H1 (cell line): ENCODE results near the gene PEX14. TPM values are rescaled to one million over a fixed set of nuclear protein-coding genes. Genes with fewer than 3 reads are reported as not detected.

ENCODE experiments used
- CTCF ChIA-PET: fragments of 300-600 bp; sonication (Branson Sonifier 250); formaldehyde crosslinking; loops from one replicate; lab custom pipeline; 2021; ENCODE audit not compliant: partially characterized antibody; lab: Charles Lee
- POLR2A ChIA-PET: fragments of 300-600 bp; sonication (Branson Sonifier 250); formaldehyde crosslinking; loops from one replicate; lab custom pipeline; 2021; ENCODE audit warnings: inconsistent platforms; ENCODE audit not compliant: partially characterized antibody; lab: Charles Lee
- DNase-seq, 2 experiments: peaks; one replicate each; pipeline versions ENCODE4 v3.0.0 to v3.0.0-alpha.2; 2010 to 2022; ENCODE audit warnings: low spot score in 2 of 2, low read depth in 1 of 2, mixed read lengths in 1 of 2
- FAIRE-seq: peaks from 2 replicates; lab custom pipeline; 2011; peaks lifted over from hg19 to GRCh38; lab: Jason Lieb, UNC
- H2AFZ ChIP-seq: 2 replicates; pipeline ENCODE4 v1.8.1; 2012; ENCODE audit warnings: low read length, inconsistent platforms
- H2AK5ac ChIP-seq: 2 replicates; pipeline ENCODE4 v1.6.1; 2013; ENCODE audit warnings: low read depth, low read length
- H2BK120ac ChIP-seq: replicated peaks from 2 replicates; pipeline ENCODE3; 2013; ENCODE audit warnings: low read depth, low read length, inconsistent platforms
- H2BK12ac ChIP-seq: 2 replicates; pipeline ENCODE4 v1.6.1; 2013; ENCODE audit warnings: low read depth, low read length
- H2BK15ac ChIP-seq: 2 replicates; pipeline ENCODE4 v1.6.1; 2013; ENCODE audit warnings: low read length
- H2BK20ac ChIP-seq: 2 replicates; pipeline ENCODE4 v1.6.1; 2013; ENCODE audit warnings: low read length
- H2BK5ac ChIP-seq: 2 replicates; pipeline ENCODE4 v1.6.1; 2013; ENCODE audit warnings: low read depth, low read length
- H3K14ac ChIP-seq: 2 replicates; pipeline ENCODE4 v1.6.1; 2013; ENCODE audit warnings: inconsistent platforms; ENCODE audit not compliant: insufficient read length
- H3K18ac ChIP-seq: 2 replicates; pipeline ENCODE4 v1.6.1; 2013; ENCODE audit warnings: low read length; ENCODE audit errors: extremely low read depth
- H3K23ac ChIP-seq: 2 replicates; pipeline ENCODE4 v1.6.1; 2013; ENCODE audit warnings: inconsistent platforms; ENCODE audit not compliant: insufficient read length
- H3K23me2 ChIP-seq: 2 replicates; pipeline ENCODE4 v1.6.1; 2013; ENCODE audit warnings: low read depth, low read length
- H3K27ac ChIP-seq: 2 replicates; pipeline ENCODE4 v1.6.1; 2011; ENCODE audit warnings: low read depth, low read length, inconsistent platforms
- H3K27me3 ChIP-seq, 4 experiments: replicated peaks in 1 of 4; 1 replicate in 1 of 4; 2 replicates in 3 of 4; pipeline versions ENCODE4 v1.6.1 to v1.8.1; 2011 to 2013; ENCODE audit warnings: low read length in 3 of 4, mild to moderate bottlenecking in 3 of 4, inconsistent platforms in 2 of 4, mixed read lengths in 2 of 4, moderate library complexity in 1 of 4; ENCODE audit not compliant: control insufficient read depth in 3 of 4, insufficient read depth in 3 of 4; ENCODE audit errors: extremely low read depth in 1 of 4
- H3K36me3 ChIP-seq, 4 experiments: 2 replicates each; pipeline versions ENCODE4 v1.6.1 to v1.8.1; 2011 to 2013; ENCODE audit warnings: mild to moderate bottlenecking in 4 of 4, low read length in 3 of 4, moderate library complexity in 2 of 4, control low read depth in 1 of 4, inconsistent platforms in 1 of 4; ENCODE audit not compliant: insufficient read depth in 4 of 4, control insufficient read depth in 2 of 4
- H3K4ac ChIP-seq: replicated peaks from 2 replicates; pipeline ENCODE3; 2013; ENCODE audit warnings: low read length, low read depth, mixed read lengths, inconsistent platforms; ENCODE audit not compliant: insufficient read length
- H3K4me1 ChIP-seq, 4 experiments: replicated peaks in 1 of 4; 1 replicate in 1 of 4; 2 replicates in 3 of 4; pipeline versions ENCODE4 v1.6.1 to v1.8.1; 2011 to 2013; ENCODE audit warnings: low read length in 3 of 4, inconsistent platforms in 2 of 4, mixed read lengths in 1 of 4; ENCODE audit not compliant: insufficient read depth in 4 of 4, control insufficient read depth in 3 of 4
- H3K4me2 ChIP-seq, 2 experiments: 2 replicates each; pipeline versions ENCODE4 v1.6.1 to v1.8.1; 2011 to 2013; ENCODE audit warnings: low read depth in 2 of 2, low read length in 2 of 2, control low read depth in 1 of 2, inconsistent platforms in 1 of 2, mild to moderate bottlenecking in 1 of 2; ENCODE audit not compliant: insufficient read depth in 1 of 2
- H3K4me3 ChIP-seq, 4 experiments: fragments of 200-600, 300-600 bp in 1 of 4; sonication (generic), shearing (Covaris generic), sonication (Bioruptor Twin) in 1 of 4; 2 replicates each; pipeline versions ENCODE4 v1.5.1 to v1.8.1; 2011 to 2016; ENCODE audit warnings: low read length in 4 of 4, low read depth in 3 of 4, control low read depth in 2 of 4, inconsistent platforms in 2 of 4, mild to moderate bottlenecking in 2 of 4, mixed read lengths in 1 of 4, moderate library complexity in 1 of 4; ENCODE audit not compliant: insufficient read depth in 2 of 4; ENCODE audit errors: extremely low read depth in 1 of 4
- H3K56ac ChIP-seq: replicated peaks from 2 replicates; pipeline ENCODE3; 2013; ENCODE audit warnings: low read depth, mild to moderate bottlenecking, mixed read lengths, low read length, inconsistent platforms; ENCODE audit not compliant: insufficient read length
- H3K79me1 ChIP-seq: 2 replicates; pipeline ENCODE4 v1.6.1; 2013; ENCODE audit warnings: low read depth, low read length, control low read depth
- H3K79me2 ChIP-seq, 2 experiments: 2 replicates each; pipeline versions ENCODE4 v1.6.1 to v1.8.1; 2012 to 2013; ENCODE audit warnings: low read length in 2 of 2, mild to moderate bottlenecking in 2 of 2, inconsistent platforms in 1 of 2; ENCODE audit not compliant: insufficient read depth in 2 of 2, control insufficient read depth in 1 of 2
- H3K9ac ChIP-seq, 4 experiments: replicated peaks in 1 of 4; 1 replicate in 1 of 4; 2 replicates in 3 of 4; pipeline versions ENCODE4 v1.6.1 to v1.8.1; 2011 to 2013; ENCODE audit warnings: low read depth in 3 of 4, low read length in 3 of 4, control low read depth in 2 of 4, mild to moderate bottlenecking in 2 of 4, moderate library complexity in 2 of 4, inconsistent platforms in 1 of 4; ENCODE audit errors: extremely low read depth in 1 of 4
- H3K9me3 ChIP-seq, 2 experiments: 2 replicates each; pipeline versions ENCODE4 v1.6.1 to v1.8.1; 2012 to 2013; ENCODE audit warnings: mild to moderate bottlenecking in 2 of 2, moderate library complexity in 2 of 2, control low read depth in 1 of 2, inconsistent platforms in 1 of 2, low read depth in 1 of 2, low read length in 1 of 2, mixed read lengths in 1 of 2; ENCODE audit not compliant: insufficient read depth in 2 of 2
- H4K20me1 ChIP-seq, 2 experiments: replicated peaks in 1 of 2; 2 replicates each; pipeline versions ENCODE3 to v1.8.1; 2011 to 2013; ENCODE audit warnings: inconsistent platforms in 2 of 2, low read length in 2 of 2, mild to moderate bottlenecking in 1 of 2; ENCODE audit not compliant: insufficient read depth in 2 of 2, control insufficient read depth in 1 of 2
- H4K5ac ChIP-seq: 2 replicates; pipeline ENCODE4 v1.6.1; 2013; ENCODE audit warnings: low read length, low read depth, mixed read lengths, inconsistent platforms; ENCODE audit not compliant: insufficient read length
- H4K8ac ChIP-seq: 2 replicates; pipeline ENCODE4 v1.8.0; 2013; ENCODE audit warnings: mild to moderate bottlenecking, moderate library complexity, low read length, inconsistent platforms; ENCODE audit not compliant: insufficient read depth; ENCODE audit errors: extremely low read depth
- H4K91ac ChIP-seq: replicated peaks from 2 replicates; pipeline ENCODE3; 2013; ENCODE audit warnings: low read length, mixed read lengths, inconsistent platforms; ENCODE audit not compliant: insufficient read length
- EGR1 ChIP-seq: IDR thresholded peaks from 2 replicates; pipeline ENCODE4 v1.6.1; 2011; ENCODE audit warnings: low read depth, low read length, borderline replicate concordance
- FOSL1 ChIP-seq: IDR thresholded peaks from 2 replicates; pipeline ENCODE4 v1.6.1; 2011; ENCODE audit warnings: mild to moderate bottlenecking, low read depth, low read length, moderate library complexity; ENCODE audit not compliant: insufficient read depth
- NANOG ChIP-seq: IDR thresholded peaks from 2 replicates; pipeline ENCODE4 v1.6.1; 2011; ENCODE audit warnings: low read length, low read depth, mild to moderate bottlenecking, inconsistent platforms; ENCODE audit not compliant: insufficient read depth, poor library complexity, severe bottlenecking
- NRF1 ChIP-seq: IDR thresholded peaks from 2 replicates; pipeline ENCODE4 v1.6.1; 2011; ENCODE audit warnings: mild to moderate bottlenecking, low read depth, low read length, improper control_type of control experiment
- PHF8 ChIP-seq: fragments of 200-600 bp; sonication (generic); conservative IDR thresholded peaks from 2 replicates; pipeline ENCODE4 v1.7.1; 2012; ENCODE audit warnings: low read depth, mild to moderate bottlenecking, inconsistent platforms, low read length, moderate library complexity
- WGBS, 2 experiments: shearing (Covaris generic) in 1 of 2; methylation state at CpG; one replicate each; pipeline versions ENCODE4 v1.1.6 to v1.1.7; 2013 to 2015; ENCODE audit warnings: low lambda C conversion rate in 2 of 2, mixed read lengths in 2 of 2, inconsistent platforms in 1 of 2, low coverage in 1 of 2, missing lambda C conversion rate in 1 of 2; ENCODE audit not compliant: insufficient replicate concordance in 2 of 2, insufficient coverage in 1 of 2, insufficient read length in 1 of 2; ENCODE audit errors: extremely low coverage in 1 of 2, missing lambda C conversion rate in 1 of 2; 5-methylcytosine and 5-hydroxymethylcytosine counted together
- polyA plus RNA-seq, 7 experiments: library from polyadenylated mRNA; depleted of rRNA in 3 of 7; stranded (reverse) in 5 of 7; unstranded in 2 of 7; fragments of >200 nt in 5 of 7; fragments of 200-250 nt in 2 of 7; gene quantifications; 1 replicate in 5 of 7; 2 replicates in 1 of 7; 4 replicates in 1 of 7; pipeline versions ENCODE4 v1.2.1 to v1.2.3, GENCODE V29; 2011 to 2013; ENCODE audit warnings: missing spikeins in 2 of 7, mixed read lengths in 2 of 7
- total RNA-seq: library from RNA; stranded (reverse); fragmentation: NEBNext Ultra II Directional; extraction: Animal tissue kit (Norgen Biotek cat#: 25700); gene quantifications from 2 replicates; pipeline ENCODE4 v1.2.1, GENCODE V29; 2021

The PEX14 gene
- total and polyA plus RNA-seq, 2 of the 8 experiments (the other 6 are each of a cell fraction or from before 2014, with no cell fraction given), result 13.0 to 19.8 TPM

DNA sequence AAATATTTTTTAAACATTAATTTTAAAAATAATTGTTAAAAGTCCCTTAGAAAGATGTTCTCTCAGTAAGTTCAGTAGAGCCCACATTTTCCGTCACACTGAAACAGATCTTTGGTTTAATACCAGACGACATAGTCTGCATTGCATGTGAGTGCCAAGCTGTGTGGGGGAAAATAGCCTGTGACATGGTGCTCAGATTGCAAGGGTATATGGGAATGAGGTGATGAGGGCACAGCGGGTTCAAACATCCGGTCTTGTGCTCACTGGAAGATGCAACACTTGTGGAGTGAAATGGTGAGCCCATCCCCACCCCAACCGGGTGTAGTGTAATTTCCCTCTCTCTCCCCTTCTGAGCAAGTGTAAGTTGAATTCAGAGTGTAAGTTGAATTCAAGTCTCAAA, 114.3 kb downstream of the PEX14 start:
- H2BK120ac ChIP-seq, result no peak overlapping the region
- H4K20me1 ChIP-seq, result no peaks in the 10 kb centered on the region
- no peak overlapping the region for H2BK12ac ChIP-seq
- CTCF ChIA-PET, result interaction anchor here (0.9 to 1.6 kb wide), 2 partner anchors 19 to 43 kb away, joined by 3 read pairs; no protein-coding TSS in a partner anchor
- no peak overlapping the region for H2BK15ac ChIP-seq
- no peak overlapping the region for H3K18ac ChIP-seq
- H2AK5ac ChIP-seq, result no peak overlapping the region
- no peaks in the 10 kb centered on the region for H3K9me3 ChIP-seq
- no peak overlapping the region for H2AFZ ChIP-seq
- H3K4me3 ChIP-seq, result no peak overlapping the region
- H3K79me1 ChIP-seq, result no peaks in the 10 kb centered on the region
- H3K79me2 ChIP-seq, result no peaks in the 10 kb centered on the region
- H2BK5ac ChIP-seq, result no peak overlapping the region
- POLR2A ChIA-PET, result interaction anchor here (0.6 kb wide), 1 partner anchor 20 kb away, joined by 6 read pairs; no protein-coding TSS in a partner anchor
- no peak overlapping the region for H4K5ac ChIP-seq
- H3K4me1 ChIP-seq, result peaks cover 0 to 8% (median 2%) of the 10 kb centered on the region in 4 experiments; a peak in 3 of 7 replicates
- no peaks in the 10 kb centered on the region; the same call in 1 of the 2 replicates for H3K23me2 ChIP-seq
- TF ChIP-seq PHF8, result no peak
- TF ChIP-seq NRF1, result no peak
- no peak for TF ChIP-seq EGR1
- TF ChIP-seq NANOG, result no peak
- TF ChIP-seq FOSL1, result no peak
- WGBS, 2 experiments, result 79% methylated on average over 5 of the region's 5 CpGs; no CpG with 5 or more reads in 1 of the 2 experiments
- no peak overlapping the region for H4K8ac ChIP-seq
- DNase-seq (no peak), FAIRE-seq (no peak)
- no peaks in the 10 kb centered on the region for H3K36me3 ChIP-seq
- H3K4ac ChIP-seq, result no peak overlapping the region
- no peak overlapping the region for H3K14ac ChIP-seq
- H3K23ac ChIP-seq, result no peak overlapping the region
- no peaks in the 10 kb centered on the region for H3K27me3 ChIP-seq
- no peak overlapping the region for H3K27ac ChIP-seq
- H3K9ac ChIP-seq, result no peak overlapping the region
- H4K91ac ChIP-seq, result no peak overlapping the region
- no peak overlapping the region for H3K4me2 ChIP-seq
- H3K56ac ChIP-seq, result no peak overlapping the region
- no peak overlapping the region for H2BK20ac ChIP-seq
